Neural progenitor cell (in vitro differentiated cells): ENCODE measurements around the gene NUP133. TPM values are rescaled to one million over a fixed set of nuclear protein-coding genes. Genes with fewer than 3 reads are reported as not detected.
"Not testable (repeated sequence)": the region's sequence is repeated elsewhere in the genome, so short reads cannot be mapped to it uniquely, and the experiment has no call there.

Source experiments
- DNase-seq: peaks from one replicate; pipeline ENCODE4 v3.0.0-alpha.2; 2016; ENCODE audit warnings: low spot score
- H2AFZ ChIP-seq: fragments of 200-600 bp; sonication (generic); replicated peaks from 2 replicates; pipeline ENCODE4 v1.6.1; 2016; ENCODE audit warnings: antibody characterized with exemption
- H3F3A ChIP-seq: fragments of 200-600 bp; sonication (generic); 2 replicates; pipeline ENCODE4 v1.6.1; 2016; ENCODE audit warnings: antibody characterized with exemption, low read depth
- H3K27ac ChIP-seq: fragments of 200-600 bp; sonication (generic); 2 replicates; pipeline ENCODE4 v1.5.1; 2016; ENCODE audit warnings: mild to moderate bottlenecking
- H3K27me3 ChIP-seq: fragments of 200-600 bp; sonication (generic); 2 replicates; pipeline ENCODE4 v1.6.1; 2016; ENCODE audit warnings: mild to moderate bottlenecking, moderate library complexity
- H3K36me3 ChIP-seq: fragments of 200-600 bp; sonication (generic); 2 replicates; pipeline ENCODE4 v1.5.1; 2016
- H3K4me1 ChIP-seq: fragments of 200-600 bp; sonication (generic); 2 replicates; pipeline ENCODE4 v1.6.1; 2016; ENCODE audit warnings: mixed run types
- H3K4me2 ChIP-seq: fragments of 200-600 bp; sonication (generic); 2 replicates; pipeline ENCODE4 v1.6.1; 2016
- H3K4me3 ChIP-seq: fragments of 200-600 bp; sonication (generic); 2 replicates; pipeline ENCODE4 v1.5.1; 2016
- H3K79me2 ChIP-seq: fragments of 200-600 bp; sonication (generic); 2 replicates; pipeline ENCODE4 v1.6.1; 2016; ENCODE audit warnings: low read depth
- H3K9ac ChIP-seq: fragments of 200-600 bp; sonication (generic); 2 replicates; pipeline ENCODE4 v1.6.1; 2016
- H3K9me3 ChIP-seq: fragments of 200-600 bp; sonication (generic); 2 replicates; pipeline ENCODE4 v1.5.1; 2016; ENCODE audit warnings: low read depth
- H4K20me1 ChIP-seq: fragments of 200-600 bp; sonication (generic); 2 replicates; pipeline ENCODE4 v1.6.1; 2016; ENCODE audit warnings: low read depth
- H3K27ac Mint-ChIP-seq: 3 replicates; pipeline ENCODE4 v1.8.0; 2021; ENCODE audit warnings: mixed read lengths
- H3K27me3 Mint-ChIP-seq: 2 replicates; pipeline ENCODE4 v1.8.0; 2022; ENCODE audit warnings: low read depth, mild to moderate bottlenecking, inconsistent platforms, moderate library complexity, mixed read lengths; ENCODE audit not compliant: insufficient read depth
- H3K36me3 Mint-ChIP-seq: 3 replicates; pipeline ENCODE4 v1.8.0; 2021; ENCODE audit warnings: mixed read lengths
- H3K4me1 Mint-ChIP-seq: 3 replicates; pipeline ENCODE4 v1.8.0; 2021; ENCODE audit warnings: mixed read lengths
- H3K4me3 Mint-ChIP-seq: 3 replicates; pipeline ENCODE4 v1.8.0; 2021; ENCODE audit warnings: mild to moderate bottlenecking, moderate library complexity, mixed read lengths
- H3K9me3 Mint-ChIP-seq: 3 replicates; pipeline ENCODE4 v1.8.0; 2020; ENCODE audit warnings: mixed read lengths
- CTCF ChIP-seq: fragments of 200-600 bp; sonication (generic); IDR thresholded peaks from 2 replicates; pipeline ENCODE4 v1.5.1; 2017; ENCODE audit warnings: antibody characterized with exemption, mild to moderate bottlenecking
- EZH2 ChIP-seq: fragments of 200-600 bp; sonication (generic); IDR thresholded peaks from 2 replicates; pipeline ENCODE4 v1.6.1; 2017; ENCODE audit warnings: antibody characterized with exemption, mild to moderate bottlenecking, moderate library complexity
- EZH2phosphoT487 ChIP-seq: fragments of 200-600 bp; sonication (generic); IDR thresholded peaks from 2 replicates; pipeline ENCODE4 v1.6.1; 2017; ENCODE audit warnings: antibody characterized with exemption
- total RNA-seq: library from RNA; depleted of rRNA; stranded (reverse); fragments of >200 nt; gene quantifications from 2 replicates; pipeline ENCODE4 v1.2.3, GENCODE V29; 2015; ENCODE audit warnings: low replicate concordance

Gene NUP133
- total RNA-seq, 1 donor from 2014 or later, result 89.3 TPM

GRCh38 chr1:229406798-229407197, 101.3 kb downstream of the NUP133 start:
- Histone ChIP-seq H3F3A (peaks cover 3% of the 10 kb centered on the region), H4K20me1 (peaks cover 18% of the 10 kb centered on the region), H3K27me3 (peaks cover 56% of the 10 kb centered on the region), H3K4me2 (peak overlapping the region; percentile 85), H3K9ac (no peak overlapping the region), H3K4me3 (peak overlapping the region; percentile 46), H3K79me2 (no peaks in the 10 kb centered on the region), H3K27ac (no peak overlapping the region), H2AFZ (peak overlapping the region; percentile 78), H3K36me3 (no peaks in the 10 kb centered on the region), H3K4me1 (peaks cover 35% of the 10 kb centered on the region), H3K9me3 (no peaks in the 10 kb centered on the region)
- H3K27ac Mint-ChIP-seq, result peak overlapping the region; percentile 78
- H3K4me1 Mint-ChIP-seq, result peaks cover 35% of the 10 kb centered on the region
- H3K4me3 Mint-ChIP-seq, result peak overlapping the region; percentile 82
- H3K36me3 Mint-ChIP-seq, result no peaks in the 10 kb centered on the region
- peak; percentile 83 for DNase-seq
- TF ChIP-seq CTCF, result no peak
- TF ChIP-seq EZH2phosphoT487, result no peak
- no peak for TF ChIP-seq EZH2
- H3K27me3 Mint-ChIP-seq, result peaks cover 27% of the 10 kb centered on the region
- H3K9me3 Mint-ChIP-seq, result peaks cover 4% of the 10 kb centered on the region

GRCh38 chr1:229403573-229403972, 104.6 kb downstream of the NUP133 start:
- no peaks in the 10 kb centered on the region for H3K36me3 Mint-ChIP-seq
- H3K9me3 Mint-ChIP-seq, result peaks cover 4% of the 10 kb centered on the region
- H2AFZ ChIP-seq, result no peak overlapping the region

GRCh38 chr1:229402993-229403392, 105.1 kb downstream of the NUP133 start:
- no peak overlapping the region for H2AFZ ChIP-seq
- H3K27me3 ChIP-seq, result peaks cover 32% of the 10 kb centered on the region
- peaks cover 12% of the 10 kb centered on the region for H3K4me1 Mint-ChIP-seq
- no peak overlapping the region for H3K27ac Mint-ChIP-seq
- no peak overlapping the region for H3K4me3 Mint-ChIP-seq
- H3K36me3 Mint-ChIP-seq, result no peaks in the 10 kb centered on the region
- H3K9me3 ChIP-seq, result no peaks in the 10 kb centered on the region
- no peak overlapping the region for H3K4me2 ChIP-seq
- H3K9ac ChIP-seq, result no peak overlapping the region
- TF ChIP-seq CTCF, result no peak
- no peak for TF ChIP-seq EZH2
- no peak for TF ChIP-seq EZH2phosphoT487
- peaks cover 19% of the 10 kb centered on the region for H3K27me3 Mint-ChIP-seq
- H3K4me3 ChIP-seq, result no peak overlapping the region
- peaks cover 5% of the 10 kb centered on the region for H4K20me1 ChIP-seq
- no peak for DNase-seq
- H3K36me3 ChIP-seq, result no peaks in the 10 kb centered on the region
- peaks cover 4% of the 10 kb centered on the region for H3K9me3 Mint-ChIP-seq
- peaks cover 16% of the 10 kb centered on the region for H3K4me1 ChIP-seq
- no peaks in the 10 kb centered on the region for H3K79me2 ChIP-seq
- H3F3A ChIP-seq, result peaks cover 2% of the 10 kb centered on the region
- no peak overlapping the region for H3K27ac ChIP-seq

More at GRCh38 chr1:229403573-229403972, 104.6 kb downstream of the NUP133 start:
- H3K9me3 ChIP-seq, result no peaks in the 10 kb centered on the region
- no peak for TF ChIP-seq EZH2
- no peak for TF ChIP-seq EZH2phosphoT487
- no peak for TF ChIP-seq CTCF
- no peak overlapping the region for H3K4me3 ChIP-seq
- H3K79me2 ChIP-seq, result no peaks in the 10 kb centered on the region
- no peak overlapping the region for H3K9ac ChIP-seq
- peaks cover 16% of the 10 kb centered on the region for H3K4me1 ChIP-seq
- Mint-ChIP-seq H3K4me3 (no peak overlapping the region), H3K27me3 (peaks cover 19% of the 10 kb centered on the region), H3K27ac (no peak overlapping the region), H3K4me1 (peaks cover 12% of the 10 kb centered on the region)
- H4K20me1 ChIP-seq, result peaks cover 11% of the 10 kb centered on the region
- peaks cover 3% of the 10 kb centered on the region for H3F3A ChIP-seq
- DNase-seq, result no peak
- no peak overlapping the region for H3K27ac ChIP-seq
- H3K4me2 ChIP-seq, result no peak overlapping the region
- H3K36me3 ChIP-seq, result no peaks in the 10 kb centered on the region
- peaks cover 32% of the 10 kb centered on the region for H3K27me3 ChIP-seq

GRCh38 chr1:229402329-229402728, 105.8 kb downstream of the NUP133 start:
- not testable (repeated sequence) for H2AFZ ChIP-seq, H3K9me3 Mint-ChIP-seq, H3K79me2 ChIP-seq, H3K36me3 ChIP-seq, H3K36me3 Mint-ChIP-seq, DNase-seq, H3K4me3 ChIP-seq, H3K9ac ChIP-seq, H3K27ac Mint-ChIP-seq, H3K9me3 ChIP-seq, H4K20me1 ChIP-seq, H3F3A ChIP-seq, H3K4me2 ChIP-seq, H3K27ac ChIP-seq, H3K4me1 ChIP-seq
- Mint-ChIP-seq H3K4me3 (peak overlapping the region; percentile 61), H3K27me3 (peaks cover 19% of the 10 kb centered on the region), H3K4me1 (peaks cover 12% of the 10 kb centered on the region)
- peaks cover 31% of the 10 kb centered on the region for H3K27me3 ChIP-seq
